WI38 (cell line): ENCODE data around the gene RNF223.
"Not testable (repeated sequence)": the region's sequence is repeated elsewhere in the genome, so short reads cannot be mapped to it uniquely, and the experiment has no call there.

Experiments
- H3K4me3 ChIP-seq: 2 replicates; pipeline ENCODE4 v1.5.1; 2011; ENCODE audit warnings: low read depth, mild to moderate bottlenecking, control low read depth, low read length
- CTCF ChIP-seq: IDR thresholded peaks from 2 replicates; pipeline ENCODE4 v1.5.1; 2012; ENCODE audit warnings: low read depth, mild to moderate bottlenecking, control low read depth, low read length

RNF223 gene

GRCh38 chr1:1106510-1107221 lies 32.6 kb upstream of the RNF223 start:
- TF ChIP-seq CTCF: no peak
- H3K4me3 ChIP-seq: no peak overlapping the region

GRCh38 chr1:1104152-1104551 lies 30.0 kb upstream of the RNF223 start:
- not testable (repeated sequence) for H3K4me3 ChIP-seq

- TF ChIP-seq CTCF: no peak
- H3K4me3 ChIP-seq: no peak overlapping the region
Observed at GRCh38 chr1:1101503-1101902, 27.4 kb upstream of the RNF223 start.

- no peak for TF ChIP-seq CTCF
- H3K4me3 ChIP-seq: no peak overlapping the region
Observed at GRCh38 chr1:1100296-1100695, 26.2 kb upstream of the RNF223 start.

GRCh38 chr1:1099506-1100183 lies 25.5 kb upstream of the RNF223 start:
- no peak for TF ChIP-seq CTCF
- no peak overlapping the region for H3K4me3 ChIP-seq

- TF ChIP-seq CTCF: no peak
- no peak overlapping the region for H3K4me3 ChIP-seq
Observed at GRCh38 chr1:1098681-1099421, 24.7 kb upstream of the RNF223 start.

GRCh38 chr1:1096136-1096535 lies 22.0 kb upstream of the RNF223 start:
- H3K4me3 ChIP-seq: not testable (repeated sequence)

GRCh38 chr1:1094981-1095380 lies 20.9 kb upstream of the RNF223 start:
- no peak for TF ChIP-seq CTCF
- H3K4me3 ChIP-seq: no peak overlapping the region
